ENCODE measurements around the gene TSPAN18.

GRCh38 chr11:44835938-44836337, 109.2 kb downstream of the TSPAN18 start:
- TF ChIP-seq CTCF (IDR thresholded peaks at IDR 0.05) (no peak), POLR2A (IDR thresholded peaks at IDR 0.05) (no peak)
